ENCODE data around the gene NYNRIN. TPM values are rescaled to one million over a fixed set of nuclear protein-coding genes. Genes with fewer than 3 reads are reported as not detected.

The NYNRIN gene
- total and polyA plus RNA-seq, 2 donors (not counting 3 experiments of a cell fraction or from before 2014, with no cell fraction given) = 37.2 to 42.8 TPM

GRCh38 chr14:24409956-24410355, 11.2 kb downstream of the NYNRIN start:
- TF ChIP-seq MAX (IDR thresholded peaks at IDR 0.05; ENCODE audit: insufficient read depth, insufficient read length) (no peak), EZH2 (IDR thresholded peaks at IDR 0.05; ENCODE audit: borderline replicate concordance, low read depth, low read length, severe bottlenecking) (no peak), POLR2AphosphoS5 (IDR thresholded peaks at IDR 0.05; ENCODE audit: insufficient read depth, low read depth, low read length) (no peak), GATA2 (IDR thresholded peaks at IDR 0.05; ENCODE audit: insufficient read depth, insufficient read length, low read depth, low read length) (no peak), MYC (IDR thresholded peaks at IDR 0.05; ENCODE audit: low read depth, low read length) (no peak), JUN (IDR thresholded peaks at IDR 0.05; ENCODE audit: borderline replicate concordance, insufficient read depth, insufficient read length, low read depth) (no peak), POLR2A (IDR thresholded peaks at IDR 0.05; ENCODE audit: low read depth, low read length) (no peak), FOS (IDR thresholded peaks at IDR 0.05; ENCODE audit: borderline replicate concordance, insufficient read depth, low read length) (no peak), CTCF (IDR thresholded peaks at IDR 0.05; ENCODE audit: extremely low read depth in 1 of 2, insufficient read depth in 1 of 2, low read depth in 1 of 2, low read length in 2 of 2) (no peak)
- no peak overlapping the region for H2AFZ ChIP-seq (ENCODE audit: low read depth, low read length)
- no peaks in the 10 kb centered on the region for H4K20me1 ChIP-seq (replicated peaks; ENCODE audit: control insufficient read depth, extremely low read depth, insufficient read depth, low read length)
- no peak overlapping the region for H3K4me3 ChIP-seq (replicated peaks in 1 of 3; ENCODE audit: insufficient read depth in 1 of 3, low read depth in 1 of 3, low read length in 3 of 3)
- H3K9ac ChIP-seq (replicated peaks; ENCODE audit: extremely low read depth, insufficient read depth, low read length) = no peak overlapping the region
- no peak for FAIRE-seq
- H3K4me2 ChIP-seq (ENCODE audit: insufficient read depth, low read length) = no peak overlapping the region
- no peaks in the 10 kb centered on the region for H3K9me1 ChIP-seq (replicated peaks; ENCODE audit: control insufficient read depth, extremely low read depth, insufficient read depth, low read length)
- no peak for DNase-seq (ENCODE audit: low read depth, low spot score)
- ChIA-PET CTCF (interaction anchor here (0.9 to 8.7 kb wide), 10 partner anchors 9 to 119 kb away, joined by 3 to 86 read pairs (median 4); partner anchors contain the start of gene ADCY4), POLR2A (interaction anchor here (1.7 kb wide), 1 partner anchor 44 kb away, joined by 6 read pairs; no protein-coding TSS in a partner anchor)
- no TSS peak for BruUV-seq (replicated peaks)
- intact Hi-C loops (cut with micrococcal nuclease) = no loop called here
- no peaks in the 10 kb centered on the region for H3K79me2 ChIP-seq (ENCODE audit: control insufficient read depth, insufficient read depth, low read length)
- peaks cover 4 to 46% of the 10 kb centered on the region in 2 experiments for H3K36me3 ChIP-seq (ENCODE audit: control insufficient read depth in 2 of 2, extremely low read depth in 1 of 2, insufficient read depth in 2 of 2, low read length in 2 of 2)
- dilution Hi-C loops (cut with MboI; ENCODE audit: extremely low pct_ligation_motif_present, low sequenced_read_pairs) = no loop called here
- H3K27me3 ChIP-seq (ENCODE audit: control insufficient read depth in 2 of 2, insufficient read depth in 2 of 2, low read length in 2 of 2) = no peaks in the 10 kb centered on the region
- H3K27ac ChIP-seq (ENCODE audit: insufficient read depth, low read depth, low read length) = no peak overlapping the region
- H3K4me1 ChIP-seq (ENCODE audit: control insufficient read depth, extremely low read depth, insufficient read depth, low read length) = no peaks in the 10 kb centered on the region
- no peaks in the 10 kb centered on the region for H3K9me3 ChIP-seq (replicated peaks; ENCODE audit: control insufficient read depth, insufficient read depth, low read length)

All from endothelial cell of umbilical vein (primary cell).